SK-N-MC (cell line): Measurements from ENCODE around the gene TFAP2E.

Source experiments
- EZH2 ChIP-seq: fragments of 200-600 bp; sonication (generic); IDR thresholded peaks from one replicate; pipeline ENCODE4 v1.6.1; 2017; ENCODE audit warnings: antibody characterized with exemption
- POLR2AphosphoS5 ChIP-seq: IDR thresholded peaks from 2 replicates; pipeline ENCODE4 v1.6.1; 2012; ENCODE audit warnings: mild to moderate bottlenecking, low read depth, low read length, borderline replicate concordance

DNA sequence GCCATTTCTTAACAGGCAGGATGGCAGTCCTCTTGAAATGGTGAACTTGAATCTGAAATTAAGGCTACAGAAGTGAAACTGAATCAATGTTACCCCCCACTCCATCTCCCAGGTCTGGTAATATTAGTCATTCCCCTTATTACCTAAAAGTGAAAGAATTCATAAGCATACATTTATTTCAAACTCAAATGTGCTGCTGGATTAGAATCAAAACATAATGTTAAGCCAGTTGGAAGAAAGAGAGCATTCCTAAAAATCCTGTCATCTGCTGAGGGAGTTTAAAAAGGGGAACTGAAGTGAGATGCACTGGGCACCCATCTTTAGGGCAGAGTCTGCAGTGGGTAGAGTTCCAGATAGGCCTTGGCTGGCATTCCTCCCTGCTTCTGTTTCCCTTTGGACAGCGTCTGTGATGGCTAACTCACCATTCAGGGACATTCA is 33.3 kb upstream of the TFAP2E start:
- TF ChIP-seq EZH2 (no peak), POLR2AphosphoS5 (no peak)
